ENCODE measurements around the gene RAB7B. TPM values are rescaled to one million over a fixed set of nuclear protein-coding genes. Genes with fewer than 3 reads are reported as not detected.

The RAB7B gene
- total RNA-seq, 1 donor from 2014 or later, result not detected

GRCh38 chr1:205985330-205986005 is 17.7 kb downstream of the RAB7B start:
- Histone ChIP-seq H3K9ac (no peak overlapping the region), H3K79me2 (ENCODE audit: low read depth) (no peaks in the 10 kb centered on the region), H2AFZ (replicated peaks) (no peak overlapping the region), H3F3A (ENCODE audit: low read depth) (no peaks in the 10 kb centered on the region), H3K27ac (no peak overlapping the region), H3K9me3 (ENCODE audit: low read depth) (no peaks in the 10 kb centered on the region), H3K4me2 (no peak overlapping the region), H4K20me1 (ENCODE audit: low read depth) (no peaks in the 10 kb centered on the region), H3K4me1 (peaks cover 4% of the 10 kb centered on the region), H3K27me3 (no peaks in the 10 kb centered on the region), H3K4me3 (no peak overlapping the region), H3K36me3 (no peaks in the 10 kb centered on the region)
- no peak for TF ChIP-seq EZH2phosphoT487 (IDR thresholded peaks at IDR 0.05)
- no peak for TF ChIP-seq EZH2 (IDR thresholded peaks at IDR 0.05)
- no peak for TF ChIP-seq CTCF (IDR thresholded peaks at IDR 0.05)
- no peak overlapping the region for H3K27ac Mint-ChIP-seq
- H3K4me3 Mint-ChIP-seq, result no peak overlapping the region
- H3K27me3 Mint-ChIP-seq (ENCODE audit: insufficient read depth, low read depth), result peaks cover 11% of the 10 kb centered on the region
- DNase-seq (ENCODE audit: low spot score), result no peak
- H3K36me3 Mint-ChIP-seq, result no peaks in the 10 kb centered on the region
- peaks cover 18% of the 10 kb centered on the region for H3K4me1 Mint-ChIP-seq
- H3K9me3 Mint-ChIP-seq, result no peaks in the 10 kb centered on the region

- Mint-ChIP-seq H3K27ac (no peak overlapping the region), H3K27me3 (ENCODE audit: insufficient read depth, low read depth) (peaks cover 6% of the 10 kb centered on the region), H3K36me3 (no peaks in the 10 kb centered on the region), H3K4me1 (peaks cover 16% of the 10 kb centered on the region), H3K4me3 (no peak overlapping the region), H3K9me3 (no peaks in the 10 kb centered on the region)
- H3K4me2 ChIP-seq, result no peak overlapping the region
- no peaks in the 10 kb centered on the region for H3K36me3 ChIP-seq
- no peaks in the 10 kb centered on the region for H4K20me1 ChIP-seq (ENCODE audit: low read depth)
- H3K4me3 ChIP-seq, result no peak overlapping the region
- H3K9me3 ChIP-seq (ENCODE audit: low read depth), result no peaks in the 10 kb centered on the region
- no peaks in the 10 kb centered on the region for H3K79me2 ChIP-seq (ENCODE audit: low read depth)
- H2AFZ ChIP-seq (replicated peaks), result peak overlapping the region; percentile 2
- H3K9ac ChIP-seq, result no peak overlapping the region
- H3F3A ChIP-seq (ENCODE audit: low read depth), result no peaks in the 10 kb centered on the region
- H3K27ac ChIP-seq, result no peak overlapping the region
- no peaks in the 10 kb centered on the region for H3K27me3 ChIP-seq
- peak; percentile 79 for DNase-seq (ENCODE audit: low spot score)
- peak; percentile 72 for TF ChIP-seq CTCF (IDR thresholded peaks at IDR 0.05)
- no peak for TF ChIP-seq EZH2phosphoT487 (IDR thresholded peaks at IDR 0.05)
- H3K4me1 ChIP-seq, result peaks cover 4% of the 10 kb centered on the region
These were observed 19.1 kb downstream of the RAB7B start for GRCh38 chr1:205983925-205984725.

- H3K4me2 ChIP-seq, result no peak overlapping the region
- no peak overlapping the region for H3K27ac Mint-ChIP-seq
- TF ChIP-seq CTCF (IDR thresholded peaks at IDR 0.05) (no peak), EZH2 (IDR thresholded peaks at IDR 0.05) (no peak), EZH2phosphoT487 (IDR thresholded peaks at IDR 0.05) (no peak)
- no peaks in the 10 kb centered on the region for H3K27me3 ChIP-seq
- H3K36me3 ChIP-seq, result no peaks in the 10 kb centered on the region
- peaks cover 9% of the 10 kb centered on the region for H3K4me1 ChIP-seq
- H4K20me1 ChIP-seq (ENCODE audit: low read depth), result no peaks in the 10 kb centered on the region
- H3K27ac ChIP-seq, result no peak overlapping the region
- no peak overlapping the region for H3K4me3 Mint-ChIP-seq
- H2AFZ ChIP-seq (replicated peaks), result no peak overlapping the region
- no peaks in the 10 kb centered on the region for H3F3A ChIP-seq (ENCODE audit: low read depth)
- DNase-seq (ENCODE audit: low spot score), result no peak
- no peaks in the 10 kb centered on the region for H3K79me2 ChIP-seq (ENCODE audit: low read depth)
- H3K9me3 ChIP-seq (ENCODE audit: low read depth), result no peaks in the 10 kb centered on the region
- H3K4me3 ChIP-seq, result no peak overlapping the region
- peaks cover 14% of the 10 kb centered on the region for H3K4me1 Mint-ChIP-seq
- no peaks in the 10 kb centered on the region for H3K36me3 Mint-ChIP-seq
- H3K9me3 Mint-ChIP-seq, result no peaks in the 10 kb centered on the region
- H3K27me3 Mint-ChIP-seq (ENCODE audit: insufficient read depth, low read depth), result peaks cover 7% of the 10 kb centered on the region
- no peak overlapping the region for H3K9ac ChIP-seq
These were observed 21.9 kb downstream of the RAB7B start for GRCh38 chr1:205981257-205981656.

All from neural progenitor cell (in vitro differentiated cells).